Common myeloid progenitor, CD34-positive (primary cell): ENCODE data around the gene STIMATE.

Experiments
- CTCF ChIA-PET: fragments of 350-600 bp; sonication (Branson Sonifier 250); formaldehyde crosslinking; loops from one replicate; lab custom pipeline; 2021; ENCODE audit warnings: antibody characterized with exemption; lab: Charles Lee
- POLR2A ChIA-PET: fragments of 350-600 bp; sonication (Branson Sonifier 250); formaldehyde crosslinking; loops from one replicate; lab custom pipeline; 2021; ENCODE audit warnings: antibody characterized with exemption; lab: Charles Lee
- DNase-seq, 3 donors: peaks; one replicate each; pipeline versions ENCODE4 v3.0.0 to v3.0.0-alpha.2; 2013
- H3K27ac ChIP-seq, 2 experiments: 1 replicate in 1 of 2; 2 replicates in 1 of 2; pipeline ENCODE4 v1.7.0; 2013; ENCODE audit warnings: inconsistent platforms in 2 of 2, low read length in 2 of 2, mild to moderate bottlenecking in 2 of 2, low read depth in 1 of 2, moderate library complexity in 1 of 2; ENCODE audit not compliant: severe bottlenecking in 2 of 2, insufficient read depth in 1 of 2, poor library complexity in 1 of 2
- H3K27me3 ChIP-seq, 5 experiments: replicated peaks in 2 of 5; 1 replicate in 3 of 5; 2 replicates in 2 of 5; pipeline versions ENCODE4 v1.6.1 to v1.7.0; 2013; ENCODE audit warnings: low read length in 4 of 5, mild to moderate bottlenecking in 2 of 5, moderate library complexity in 2 of 5, inconsistent platforms in 1 of 5; ENCODE audit not compliant: insufficient read depth in 5 of 5, control insufficient read depth in 4 of 5
- H3K36me3 ChIP-seq, 4 experiments: 1 replicate in 2 of 4; 2 replicates in 2 of 4; pipeline versions ENCODE4 v1.6.1 to v1.7.0; 2013; ENCODE audit warnings: low read length in 3 of 4, control low read depth in 1 of 4, mild to moderate bottlenecking in 1 of 4; ENCODE audit not compliant: control insufficient read depth in 4 of 4, insufficient read depth in 4 of 4
- H3K4me1 ChIP-seq, 4 experiments: 1 replicate in 3 of 4; 2 replicates in 1 of 4; pipeline versions ENCODE4 v1.6.1 to v1.7.1; 2013; ENCODE audit warnings: low read length in 3 of 4, mild to moderate bottlenecking in 3 of 4, control low read depth in 1 of 4, inconsistent platforms in 1 of 4, moderate library complexity in 1 of 4; ENCODE audit not compliant: control insufficient read depth in 4 of 4, insufficient read depth in 4 of 4; ENCODE audit errors: control extremely low read depth in 1 of 4
- H3K4me3 ChIP-seq, 7 experiments: 1 replicate in 4 of 7; 2 replicates in 3 of 7; pipeline versions ENCODE4 v1.5.1 to v1.7.0; 2013; ENCODE audit warnings: mild to moderate bottlenecking in 7 of 7, low read length in 6 of 7, moderate library complexity in 6 of 7, inconsistent platforms in 2 of 7, low read depth in 2 of 7, control low read depth in 1 of 7; ENCODE audit not compliant: insufficient read depth in 4 of 7, control insufficient read depth in 1 of 7; ENCODE audit errors: extremely low read depth in 1 of 7
- H3K9me3 ChIP-seq, 5 experiments: 1 replicate in 4 of 5; 2 replicates in 1 of 5; pipeline versions ENCODE4 v1.6.1 to v1.7.1; 2013; ENCODE audit warnings: low read length in 4 of 5, mild to moderate bottlenecking in 2 of 5, inconsistent platforms in 1 of 5, low read depth in 1 of 5, moderate library complexity in 1 of 5; ENCODE audit not compliant: control insufficient read depth in 4 of 5, insufficient read depth in 2 of 5; ENCODE audit errors: control extremely low read depth in 1 of 5
- WGBS: methylation state at CpG from one replicate; pipeline ENCODE4 v1.1.5; 2013; ENCODE audit not compliant: insufficient coverage; 5-methylcytosine and 5-hydroxymethylcytosine counted together

The STIMATE gene

DNA sequence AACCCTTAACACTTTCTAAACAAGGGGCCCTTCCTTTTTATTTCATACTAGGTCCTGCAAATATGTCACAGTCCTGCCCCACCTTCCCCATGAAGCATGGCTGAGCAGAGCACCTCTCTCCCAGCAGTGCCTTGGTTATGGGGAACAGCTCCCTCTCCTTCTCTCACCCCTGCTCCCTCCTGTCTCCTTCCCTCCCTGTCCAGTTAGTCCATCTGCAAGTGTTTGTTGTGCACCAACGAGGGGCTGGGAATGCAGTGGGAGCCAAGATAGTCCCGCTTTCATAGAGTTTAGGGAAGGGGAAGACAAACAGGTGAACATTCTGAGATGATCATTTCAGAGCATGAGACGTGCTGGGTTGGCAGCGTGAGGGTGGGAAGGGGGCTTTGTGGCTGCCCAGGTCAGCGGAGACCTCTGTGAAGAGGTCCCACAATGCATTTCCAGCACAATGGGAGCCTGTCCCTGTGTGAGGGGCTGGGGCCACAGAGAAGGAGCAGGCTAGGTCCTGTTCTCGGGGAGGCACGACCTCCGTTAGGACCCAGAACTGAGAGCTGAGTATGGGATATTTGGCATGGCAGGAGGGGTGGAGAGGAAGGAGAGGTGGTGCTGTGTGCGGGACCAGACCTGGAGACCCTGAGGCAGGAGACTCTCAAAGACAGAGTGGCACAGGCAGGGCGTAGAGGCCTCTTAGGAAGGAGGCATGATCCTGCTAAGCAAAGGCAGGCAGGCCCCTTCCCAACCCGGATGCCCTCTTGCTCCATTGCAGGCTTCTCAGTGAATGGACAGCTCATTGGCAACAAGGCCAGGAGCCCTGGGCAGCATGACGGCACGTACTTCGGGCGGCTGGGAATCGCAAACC, 108.2 kb downstream of the STIMATE start:
- POLR2A ChIA-PET: no interaction called here
- Histone ChIP-seq H3K4me3 (no peak overlapping the region), H3K36me3 (no peaks in the 10 kb centered on the region), H3K4me1 (no peaks in the 10 kb centered on the region), H3K9me3 (no peaks in the 10 kb centered on the region), H3K27me3 (no peaks in the 10 kb centered on the region), H3K27ac (no peak overlapping the region)
- CTCF ChIA-PET: interaction anchor here (1.2 kb wide), 1 partner anchor 27 kb away, joined by 3 read pairs; no protein-coding TSS in a partner anchor
- 93% methylated on average over 15 of the region's 16 CpGs for WGBS
- no peak for DNase-seq

DNA sequence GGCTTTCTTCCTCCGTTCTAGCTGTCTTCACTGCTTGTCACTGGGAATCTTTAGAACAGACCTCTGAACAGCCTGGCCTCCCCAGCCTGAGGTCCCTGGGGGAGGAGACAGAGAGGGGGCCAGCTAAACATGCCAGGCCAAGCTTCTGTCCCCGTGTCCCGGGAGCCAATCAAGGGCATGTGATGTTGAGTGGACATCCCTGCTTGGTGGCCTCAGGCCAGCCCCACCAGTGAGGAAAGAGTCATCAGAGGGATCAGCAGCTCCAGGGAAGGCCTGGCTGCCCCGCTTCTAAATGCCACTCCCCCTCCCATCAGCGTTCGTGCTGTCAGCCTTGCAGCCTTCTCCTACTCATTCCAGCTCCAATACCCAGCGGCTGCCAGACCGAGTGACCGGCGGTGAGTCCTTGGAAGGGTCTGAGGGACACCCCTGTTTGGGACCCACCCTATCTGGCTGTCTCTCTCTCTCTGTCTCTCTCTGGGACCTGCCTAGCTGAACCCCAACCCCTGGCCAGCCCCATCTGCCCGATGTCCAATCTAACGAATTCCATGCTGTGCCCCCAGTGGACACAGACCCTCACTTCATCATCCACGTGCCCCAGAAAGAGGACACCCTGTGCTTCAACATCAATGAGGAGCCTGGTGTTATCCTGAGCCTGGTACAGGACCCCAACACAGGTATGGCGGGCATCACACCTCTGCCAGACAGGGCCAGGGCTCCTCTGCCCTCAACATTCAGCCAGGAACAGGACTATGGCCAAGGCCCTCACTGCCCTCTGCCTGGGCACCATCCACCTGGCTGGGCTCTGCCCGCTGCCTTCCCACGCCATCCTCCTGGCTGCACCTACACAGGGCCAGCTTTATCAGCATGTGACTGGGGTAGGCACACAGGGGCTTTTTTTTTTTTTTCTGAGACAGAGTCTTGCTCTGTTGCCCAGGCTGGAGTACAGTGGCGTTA, 109.4 kb downstream of the STIMATE start:
- no peaks in the 10 kb centered on the region for H3K27me3 ChIP-seq
- no peaks in the 10 kb centered on the region for H3K9me3 ChIP-seq
- H3K4me3 ChIP-seq: no peak overlapping the region
- no peak overlapping the region for H3K27ac ChIP-seq
- DNase-seq: no peak
- POLR2A ChIA-PET: interaction anchor here (0.6 kb wide), 1 partner anchor 1023 kb away, joined by 3 read pairs; no protein-coding TSS in a partner anchor
- no peaks in the 10 kb centered on the region for H3K4me1 ChIP-seq
- no peaks in the 10 kb centered on the region for H3K36me3 ChIP-seq
- CTCF ChIA-PET: interaction anchor here (0.9 kb wide), 3 partner anchors 9 to 33 kb away, joined by 3 to 5 read pairs (median 3); no protein-coding TSS in a partner anchor
- 96% methylated on average over 14 of the region's 17 CpGs for WGBS

DNA sequence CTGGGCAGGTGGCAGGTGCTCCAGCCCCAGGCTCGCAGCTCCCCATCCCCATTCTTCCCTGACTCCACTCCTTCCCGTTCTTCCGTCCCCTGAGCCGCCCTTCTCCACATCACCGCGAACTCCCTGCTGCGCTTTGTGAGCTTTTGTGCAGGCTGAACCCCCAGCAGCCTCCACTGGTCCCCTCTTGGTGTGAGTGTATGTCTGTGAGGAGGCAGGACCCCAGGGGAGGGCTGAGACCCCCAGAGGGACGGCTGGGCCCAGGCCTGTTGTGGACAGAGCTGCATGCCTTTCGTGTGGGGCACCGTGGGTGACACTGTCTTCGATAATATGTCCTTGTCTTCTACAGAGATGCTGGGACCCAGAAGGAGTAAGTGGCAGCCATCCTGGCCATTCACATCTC, 110.1 kb downstream of the STIMATE start:
- ChIA-PET CTCF (interaction anchor here (0.9 kb wide), 3 partner anchors 10 to 34 kb away, joined by 3 to 5 read pairs (median 3); no protein-coding TSS in a partner anchor), POLR2A (interaction anchor here (0.6 kb wide), 1 partner anchor 1024 kb away, joined by 3 read pairs; no protein-coding TSS in a partner anchor)
- Histone ChIP-seq H3K9me3 (no peaks in the 10 kb centered on the region), H3K27me3 (peaks cover 0 to 2% (median 0%) of the 10 kb centered on the region in 5 experiments), H3K36me3 (no peaks in the 10 kb centered on the region), H3K27ac (no peak overlapping the region), H3K4me3 (no peak overlapping the region), H3K4me1 (no peaks in the 10 kb centered on the region)
- 94% methylated on average over 4 of the region's 11 CpGs for WGBS
- DNase-seq: no peak
